ENCODE results near the gene UBE2C.

Gene UBE2C

GRCh38 chr20:45833883-45834796, 21.7 kb downstream of the UBE2C start:
- DNase-seq, result peak; percentile 46

GRCh38 chr20:45834797-45835161, 22.3 kb downstream of the UBE2C start:
- no peak for DNase-seq

- DNase-seq, result no peak
These were observed 22.9 kb downstream of the UBE2C start for GRCh38 chr20:45835329-45835765.

GRCh38 chr20:45835825-45836224, 23.4 kb downstream of the UBE2C start:
- DNase-seq, result no peak

- DNase-seq, result no peak
These were observed 24.4 kb downstream of the UBE2C start for GRCh38 chr20:45836841-45837240.

GRCh38 chr20:45840700-45841198, 28.3 kb downstream of the UBE2C start:
- DNase-seq, result no peak

- no peak for DNase-seq
These were observed 29.1 kb downstream of the UBE2C start for GRCh38 chr20:45841407-45842129.

- DNase-seq, result no peak
These were observed 29.8 kb downstream of the UBE2C start for GRCh38 chr20:45842169-45842812.

- DNase-seq, result no peak
These were observed 31.1 kb downstream of the UBE2C start for GRCh38 chr20:45843506-45843905.

GRCh38 chr20:45845452-45845851, 33.0 kb downstream of the UBE2C start:
- DNase-seq, result no peak

GRCh38 chr20:45848421-45848820, 36.0 kb downstream of the UBE2C start:
- DNase-seq, result no peak

GRCh38 chr20:45848969-45849582, 36.6 kb downstream of the UBE2C start:
- DNase-seq, result no peak

- no peak for DNase-seq
These were observed 37.8 kb downstream of the UBE2C start for GRCh38 chr20:45850238-45850637.

GRCh38 chr20:45850926-45851325, 38.5 kb downstream of the UBE2C start:
- DNase-seq, result no peak

- no peak for DNase-seq
These were observed 39.1 kb downstream of the UBE2C start for GRCh38 chr20:45851501-45851900.

GRCh38 chr20:45852326-45852725, 39.9 kb downstream of the UBE2C start:
- no peak for DNase-seq

- no peak for DNase-seq
These were observed 41.0 kb downstream of the UBE2C start for GRCh38 chr20:45853484-45853883.

GRCh38 chr20:45857114-45857881, 44.9 kb downstream of the UBE2C start, which contains the start of the genes ACOT8 and ZSWIM3:
TSS of gene ACOT8 (minus strand) at chr20:45857392. CDS start at chr20:45857315, 77 bp downstream.
TSS of gene ZSWIM3 (plus strand) at chr20:45857614. CDS start at chr20:45857826, 212 bp downstream.
- DNase-seq, result peak; percentile 100

GRCh38 chr20:45857882-45858216, 45.4 kb downstream of the UBE2C start:
- DNase-seq, result peak; percentile 58

- no peak for DNase-seq
These were observed 47.5 kb downstream of the UBE2C start for GRCh38 chr20:45859916-45860315.

GRCh38 chr20:45860560-45861220, 48.2 kb downstream of the UBE2C start:
- peak; percentile 13 for DNase-seq

Data from NCI-H1092 treated with DMSO at 0.1 percent for 48 hours (cell line).